ENCODE data around the gene MEIS1. TPM values are rescaled to one million over a fixed set of nuclear protein-coding genes. Genes with fewer than 3 reads are reported as not detected.
"Not testable (repeated sequence)": the region's sequence is repeated elsewhere in the genome, so short reads cannot be mapped to it uniquely, and the experiment has no call there.

MEIS1 gene
- total RNA-seq, 1 experiment from 2014 or later, result 4.4 TPM

GRCh38 chr2:66481100-66481549 lies 46.2 kb downstream of the MEIS1 start:
- ChIA-PET POLR2A (interaction anchor here (0.6 kb wide), 1 partner anchor 528 kb away, joined by 3 read pairs; no protein-coding TSS in a partner anchor), CTCF (interaction anchor here (0.7 kb wide), 1 partner anchor 127 kb away, joined by 4 read pairs; no protein-coding TSS in a partner anchor)
- H3K4me1 Mint-ChIP-seq (ENCODE audit: insufficient read depth, unreplicated experiment), result no peaks in the 10 kb centered on the region
- H3K27me3 Mint-ChIP-seq (ENCODE audit: insufficient read depth, unreplicated experiment), result no peaks in the 10 kb centered on the region
- no peak for TF ChIP-seq CTCF (IDR thresholded peaks at IDR 0.05; ENCODE audit: unreplicated experiment)
- no peak for DNase-seq (ENCODE audit: unreplicated experiment)
- no peak overlapping the region for H3K27ac Mint-ChIP-seq (ENCODE audit: low read depth, unreplicated experiment)
- intact Hi-C loops (cut with micrococcal nuclease), result no loop called here
- peaks cover 15% of the 10 kb centered on the region for H3K36me3 Mint-ChIP-seq (ENCODE audit: insufficient read depth, unreplicated experiment)
- H3K4me3 Mint-ChIP-seq (ENCODE audit: unreplicated experiment), result no peak overlapping the region
- no TSS peak for BruUV-seq (replicated peaks)
- no peaks in the 10 kb centered on the region for H3K9me3 Mint-ChIP-seq (ENCODE audit: unreplicated experiment)

- H3K36me3 Mint-ChIP-seq (ENCODE audit: insufficient read depth, unreplicated experiment), result peaks cover 20% of the 10 kb centered on the region
- H3K4me1 Mint-ChIP-seq (ENCODE audit: insufficient read depth, unreplicated experiment); H3K9me3 Mint-ChIP-seq (ENCODE audit: unreplicated experiment); H3K4me3 Mint-ChIP-seq (ENCODE audit: unreplicated experiment); H3K27me3 Mint-ChIP-seq (ENCODE audit: insufficient read depth, unreplicated experiment); intact Hi-C loops (cut with micrococcal nuclease); DNase-seq (ENCODE audit: unreplicated experiment); BruUV-seq (replicated peaks); H3K27ac Mint-ChIP-seq (ENCODE audit: low read depth, unreplicated experiment); CTCF ChIA-PET: not testable (repeated sequence)
- POLR2A ChIA-PET, result interaction anchor here (0.7 kb wide), 1 partner anchor 11 kb away, joined by 3 read pairs; no protein-coding TSS in a partner anchor
These were observed 50.3 kb downstream of the MEIS1 start for GRCh38 chr2:66485252-66485651.

- H3K4me1 Mint-ChIP-seq (ENCODE audit: insufficient read depth, unreplicated experiment), result peaks cover 15% of the 10 kb centered on the region
- no peaks in the 10 kb centered on the region for H3K27me3 Mint-ChIP-seq (ENCODE audit: insufficient read depth, unreplicated experiment)
- no TSS peak for BruUV-seq (replicated peaks)
- peaks cover 20% of the 10 kb centered on the region for H3K36me3 Mint-ChIP-seq (ENCODE audit: insufficient read depth, unreplicated experiment)
- H3K4me3 Mint-ChIP-seq (ENCODE audit: unreplicated experiment), result no peak overlapping the region
- intact Hi-C loops (cut with micrococcal nuclease), result no loop called here
- no peak for DNase-seq (ENCODE audit: unreplicated experiment)
- H3K27ac Mint-ChIP-seq (ENCODE audit: low read depth, unreplicated experiment), result no peak overlapping the region
- no peak for TF ChIP-seq CTCF (IDR thresholded peaks at IDR 0.05; ENCODE audit: unreplicated experiment)
- ChIA-PET CTCF (no interaction called here), POLR2A (interaction anchor here (1.1 kb wide), 1 partner anchor 66 kb away, joined by 3 read pairs; no protein-coding TSS in a partner anchor)
- no peaks in the 10 kb centered on the region for H3K9me3 Mint-ChIP-seq (ENCODE audit: unreplicated experiment)
These were observed 54.0 kb downstream of the MEIS1 start for GRCh38 chr2:66488946-66489345.

GRCh38 chr2:66489436-66489835 lies 54.5 kb downstream of the MEIS1 start:
- ChIA-PET POLR2A (no interaction called here), CTCF (no interaction called here)
- no peaks in the 10 kb centered on the region for H3K27me3 Mint-ChIP-seq (ENCODE audit: insufficient read depth, unreplicated experiment)
- no peaks in the 10 kb centered on the region for H3K9me3 Mint-ChIP-seq (ENCODE audit: unreplicated experiment)
- BruUV-seq (replicated peaks), result no TSS peak
- H3K4me3 Mint-ChIP-seq (ENCODE audit: unreplicated experiment), result no peak overlapping the region
- TF ChIP-seq CTCF (IDR thresholded peaks at IDR 0.05; ENCODE audit: unreplicated experiment), result no peak
- H3K36me3 Mint-ChIP-seq (ENCODE audit: insufficient read depth, unreplicated experiment), result peaks cover 20% of the 10 kb centered on the region
- H3K4me1 Mint-ChIP-seq (ENCODE audit: insufficient read depth, unreplicated experiment), result peaks cover 20% of the 10 kb centered on the region
- no peak overlapping the region for H3K27ac Mint-ChIP-seq (ENCODE audit: low read depth, unreplicated experiment)
- no peak for DNase-seq (ENCODE audit: unreplicated experiment)
- intact Hi-C loops (cut with micrococcal nuclease), result no loop called here

GRCh38 chr2:66490588-66491001 lies 55.7 kb downstream of the MEIS1 start:
- no peak for DNase-seq (ENCODE audit: unreplicated experiment)
- POLR2A ChIA-PET, result no interaction called here
- no peaks in the 10 kb centered on the region for H3K27me3 Mint-ChIP-seq (ENCODE audit: insufficient read depth, unreplicated experiment)
- no peak overlapping the region for H3K27ac Mint-ChIP-seq (ENCODE audit: low read depth, unreplicated experiment)
- H3K36me3 Mint-ChIP-seq (ENCODE audit: insufficient read depth, unreplicated experiment), result peaks cover 19% of the 10 kb centered on the region
- TF ChIP-seq CTCF (IDR thresholded peaks at IDR 0.05; ENCODE audit: unreplicated experiment), result no peak
- peaks cover 29% of the 10 kb centered on the region for H3K4me1 Mint-ChIP-seq (ENCODE audit: insufficient read depth, unreplicated experiment)
- intact Hi-C loops (cut with micrococcal nuclease), result no loop called here
- H3K4me3 Mint-ChIP-seq (ENCODE audit: unreplicated experiment), result no peak overlapping the region
- CTCF ChIA-PET, result no interaction called here
- H3K9me3 Mint-ChIP-seq (ENCODE audit: unreplicated experiment), result no peaks in the 10 kb centered on the region
- no TSS peak for BruUV-seq (replicated peaks)
